Caco-2 (cell line): ENCODE results near the gene BCAS3. TPM values are rescaled to one million over a fixed set of nuclear protein-coding genes. Genes with fewer than 3 reads are reported as not detected.

Source experiments
- BruUV-seq: library from RNA; stranded (reverse); fragments of 400-500 nt; replicated peaks from 2 replicates; lab custom pipeline; 2021; lab: Mats Ljungman, UMichigan
- CTCF ChIA-PET: fragments of 300-600 bp; sonication (Branson Sonifier 250); formaldehyde crosslinking; loops from one replicate; lab custom pipeline; 2022; ENCODE audit warnings: antibody characterized with exemption; lab: Charles Lee
- POLR2A ChIA-PET: fragments of 300-600 bp; sonication (Branson Sonifier 250); formaldehyde crosslinking; loops from one replicate; lab custom pipeline; 2022; ENCODE audit warnings: antibody characterized with exemption; lab: Charles Lee
- DNase-seq, 2 experiments: peaks; one replicate each; pipeline versions ENCODE4 v3.0.0 to v3.0.0-alpha.2; 2020 to 2022
- H3K27me3 ChIP-seq: replicated peaks from 2 replicates; pipeline ENCODE4 v1.6.0; 2011; ENCODE audit warnings: low read length; ENCODE audit not compliant: control insufficient read depth, insufficient read depth
- H3K36me3 ChIP-seq: 2 replicates; pipeline ENCODE4 v1.5.1; 2011; ENCODE audit warnings: low read length; ENCODE audit not compliant: control insufficient read depth, insufficient read depth
- H3K4me1 ChIP-seq: fragments of 250-450 bp; sonication (Bioruptor Pico); 2 replicates; pipeline ENCODE4 v1.5.1; 2020; ENCODE audit warnings: mild to moderate bottlenecking
- H3K4me3 ChIP-seq: 2 replicates; pipeline ENCODE4 v1.5.1; 2011; ENCODE audit warnings: low read depth, mild to moderate bottlenecking, control low read depth, low read length
- H3K9me3 ChIP-seq: fragments of 250-450 bp; sonication (Bioruptor Pico); 2 replicates; pipeline ENCODE4 v1.5.1; 2020; ENCODE audit warnings: mild to moderate bottlenecking, moderate library complexity
- H3K27ac Mint-ChIP-seq: one replicate; pipeline ENCODE4 v1.8.0; 2022; ENCODE audit warnings: mixed read lengths; ENCODE audit not compliant: unreplicated experiment
- H3K27me3 Mint-ChIP-seq: one replicate; pipeline ENCODE4 v1.8.0; 2022; ENCODE audit warnings: mixed read lengths; ENCODE audit not compliant: insufficient read depth, unreplicated experiment
- H3K36me3 Mint-ChIP-seq: one replicate; pipeline ENCODE4 v1.8.0; 2022; ENCODE audit warnings: mild to moderate bottlenecking, mixed read lengths; ENCODE audit not compliant: insufficient read depth, unreplicated experiment
- H3K4me1 Mint-ChIP-seq: one replicate; pipeline ENCODE4 v1.8.0; 2022; ENCODE audit warnings: low read depth, mixed read lengths; ENCODE audit not compliant: unreplicated experiment
- H3K4me3 Mint-ChIP-seq: one replicate; pipeline ENCODE4 v1.8.0; 2022; ENCODE audit warnings: mild to moderate bottlenecking, moderate library complexity, mixed read lengths; ENCODE audit not compliant: unreplicated experiment
- H3K9me3 Mint-ChIP-seq: one replicate; pipeline ENCODE4 v1.8.0; 2022; ENCODE audit warnings: mixed read lengths; ENCODE audit not compliant: unreplicated experiment
- CTCF ChIP-seq, 2 experiments: fragments of 200-600 bp in 1 of 2; IDR thresholded peaks; 1 replicate in 1 of 2; 2 replicates in 1 of 2; pipeline versions ENCODE4 v1.5.1 to v1.8.0; 2011 to 2022; ENCODE audit warnings: antibody characterized with exemption in 1 of 2, control low read depth in 1 of 2, inconsistent platforms in 1 of 2, low read depth in 1 of 2, low read length in 1 of 2, mild to moderate bottlenecking in 1 of 2, moderate library complexity in 1 of 2; ENCODE audit not compliant: insufficient read depth in 1 of 2, severe bottlenecking in 1 of 2, unreplicated experiment in 1 of 2
- intact Hi-C: fragments of 100-400 bp; cut with micrococcal nuclease; formaldehyde crosslinking; loops from one replicate; pipeline ENCODE4 v1.10.0; 2022; ENCODE audit not compliant: unreplicated experiment
- total RNA-seq: library from RNA; stranded (reverse); gene quantifications from 2 replicates; pipeline ENCODE4 v1.2.3, GENCODE V29; 2022

BCAS3 gene
- total RNA-seq, 1 experiment from 2014 or later = 44.1 TPM

DNA sequence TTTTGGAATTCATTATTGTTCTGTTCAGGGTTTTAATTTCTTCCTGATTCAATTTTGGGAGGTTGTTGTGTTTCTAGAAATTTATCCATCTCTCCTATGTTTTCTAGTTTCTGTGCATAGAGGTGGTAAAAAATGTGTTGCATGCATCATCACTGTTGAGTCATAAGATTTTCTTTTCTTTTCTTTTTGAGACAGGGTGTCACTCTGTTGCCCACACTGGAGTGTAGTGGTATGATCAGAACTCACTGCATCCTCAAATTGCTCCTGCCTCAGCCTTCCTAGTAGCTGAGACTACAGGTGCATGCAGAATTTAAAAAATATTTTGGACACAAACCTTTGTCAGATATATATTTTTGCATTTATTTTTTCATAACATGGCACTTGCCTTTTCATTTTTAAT, 184.8 kb downstream of the BCAS3 start:
- Mint-ChIP-seq H3K27me3 (peaks cover 3% of the 10 kb centered on the region), H3K36me3 (no peaks in the 10 kb centered on the region), H3K9me3 (no peaks in the 10 kb centered on the region), H3K4me3 (no peak overlapping the region), H3K27ac (no peak overlapping the region), H3K4me1 (no peaks in the 10 kb centered on the region)
- Histone ChIP-seq H3K27me3 (no peaks in the 10 kb centered on the region), H3K36me3 (no peaks in the 10 kb centered on the region), H3K9me3 (no peaks in the 10 kb centered on the region), H3K4me1 (no peaks in the 10 kb centered on the region), H3K4me3 (no peak overlapping the region)
- no TSS peak for BruUV-seq
- TF ChIP-seq CTCF (IDR thresholded peaks at IDR 0.05; ENCODE audit: insufficient read depth in 1 of 2, low read depth in 1 of 2, low read length in 1 of 2, severe bottlenecking in 1 of 2, unreplicated experiment in 1 of 2) = no peak
- intact Hi-C loops = no loop called here
- ChIA-PET POLR2A (no interaction called here), CTCF (no interaction called here)
- DNase-seq = no peak

DNA sequence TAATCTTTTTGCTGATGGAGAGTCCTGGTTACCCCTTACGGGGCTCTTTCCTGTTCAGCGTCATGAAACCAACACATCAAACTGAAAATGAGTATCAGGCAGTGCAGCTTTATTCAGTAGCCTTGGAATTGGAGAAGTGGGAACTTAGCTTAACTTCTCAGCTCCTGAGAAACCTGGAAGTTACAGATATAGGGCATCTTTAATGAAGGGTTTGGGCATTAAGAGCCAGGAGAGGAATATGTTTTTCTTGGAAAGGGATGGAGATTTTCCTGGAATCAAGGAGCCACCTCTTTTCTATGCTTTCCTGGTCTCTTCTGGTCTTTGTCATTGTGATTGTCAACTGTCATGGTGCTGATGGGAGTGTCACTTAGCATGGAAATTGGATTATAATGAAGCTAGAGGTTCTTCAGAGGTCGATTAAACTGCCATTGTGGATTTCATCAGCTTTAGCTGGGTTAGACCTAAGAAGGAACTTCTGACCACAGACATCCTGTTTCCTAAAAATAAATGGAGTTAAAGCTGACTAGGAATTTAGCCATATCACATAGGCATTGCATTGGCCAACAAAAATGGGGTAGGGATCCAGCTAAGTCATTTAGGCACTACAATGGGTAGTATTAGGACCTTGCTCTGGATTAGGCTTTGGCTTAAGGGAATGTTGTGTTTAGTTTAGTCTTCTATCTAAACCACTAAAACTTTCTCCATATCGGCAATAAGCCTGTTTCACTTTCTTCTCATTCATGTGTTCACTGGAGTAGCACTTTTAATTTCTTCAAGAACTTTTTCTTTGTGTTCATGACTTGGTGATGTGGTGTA, 186.4 kb downstream of the BCAS3 start:
- CTCF ChIA-PET = no interaction called here

DNA sequence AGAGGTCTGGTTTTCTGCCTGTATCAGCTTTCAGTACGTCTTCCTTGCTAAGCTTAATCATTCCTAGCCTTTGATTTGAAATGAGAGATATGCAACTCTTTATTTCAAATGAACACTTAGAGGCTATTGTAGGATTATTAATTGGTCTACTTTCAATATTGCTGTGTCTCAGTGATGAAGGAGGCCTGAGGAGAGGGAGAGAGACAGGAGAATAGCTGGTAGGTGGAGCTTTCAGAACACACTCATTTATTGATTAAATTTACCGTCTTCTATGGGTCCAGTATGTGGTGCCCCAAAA, 187.0 kb downstream of the BCAS3 start:
- BruUV-seq = no TSS peak
- H3K36me3 Mint-ChIP-seq = no peaks in the 10 kb centered on the region
- no peaks in the 10 kb centered on the region for H3K27me3 Mint-ChIP-seq
- Histone ChIP-seq H3K4me3 (no peak overlapping the region), H3K4me1 (no peaks in the 10 kb centered on the region), H3K36me3 (no peaks in the 10 kb centered on the region), H3K27me3 (no peaks in the 10 kb centered on the region), H3K9me3 (no peaks in the 10 kb centered on the region)
- H3K4me1 Mint-ChIP-seq = no peaks in the 10 kb centered on the region
- ChIA-PET POLR2A (no interaction called here), CTCF (no interaction called here)
- H3K27ac Mint-ChIP-seq = no peak overlapping the region
- no peaks in the 10 kb centered on the region for H3K9me3 Mint-ChIP-seq
- TF ChIP-seq CTCF (IDR thresholded peaks at IDR 0.05; ENCODE audit: insufficient read depth in 1 of 2, low read depth in 1 of 2, low read length in 1 of 2, severe bottlenecking in 1 of 2, unreplicated experiment in 1 of 2) = no peak
- intact Hi-C loops = no loop called here
- H3K4me3 Mint-ChIP-seq = no peak overlapping the region
- DNase-seq = no peak

More for the DNA sequence above, 186.4 kb downstream of the BCAS3 start:
- H3K4me3 ChIP-seq = no peak overlapping the region
- intact Hi-C loops = no loop called here
- H3K36me3 ChIP-seq = no peaks in the 10 kb centered on the region
- no peaks in the 10 kb centered on the region for H3K9me3 ChIP-seq
- Mint-ChIP-seq H3K36me3 (no peaks in the 10 kb centered on the region), H3K4me1 (no peaks in the 10 kb centered on the region), H3K4me3 (no peak overlapping the region), H3K9me3 (no peaks in the 10 kb centered on the region), H3K27ac (no peak overlapping the region), H3K27me3 (no peaks in the 10 kb centered on the region)
- H3K4me1 ChIP-seq = no peaks in the 10 kb centered on the region
- TF ChIP-seq CTCF (IDR thresholded peaks at IDR 0.05; ENCODE audit: insufficient read depth in 1 of 2, low read depth in 1 of 2, low read length in 1 of 2, severe bottlenecking in 1 of 2, unreplicated experiment in 1 of 2) = no peak
- no peak for DNase-seq
- H3K27me3 ChIP-seq = no peaks in the 10 kb centered on the region
- BruUV-seq = no TSS peak
- POLR2A ChIA-PET = no interaction called here
